HTERT RPE-1 (cell line): ENCODE measurements around the gene ARHGEF4.

Experiments used
- in situ Hi-C: fragments of 300-500 bp; cut with MboI; formaldehyde crosslinking; loops from 4 replicates; pipeline ENCODE4 v1.14.3; 2020; ENCODE audit warnings: low sequenced_read_pairs

The ARHGEF4 gene

GRCh38 chr2:130849896-130850787 is 13.4 kb downstream of the ARHGEF4 start:
- in situ Hi-C loops, result no loop called here

DNA sequence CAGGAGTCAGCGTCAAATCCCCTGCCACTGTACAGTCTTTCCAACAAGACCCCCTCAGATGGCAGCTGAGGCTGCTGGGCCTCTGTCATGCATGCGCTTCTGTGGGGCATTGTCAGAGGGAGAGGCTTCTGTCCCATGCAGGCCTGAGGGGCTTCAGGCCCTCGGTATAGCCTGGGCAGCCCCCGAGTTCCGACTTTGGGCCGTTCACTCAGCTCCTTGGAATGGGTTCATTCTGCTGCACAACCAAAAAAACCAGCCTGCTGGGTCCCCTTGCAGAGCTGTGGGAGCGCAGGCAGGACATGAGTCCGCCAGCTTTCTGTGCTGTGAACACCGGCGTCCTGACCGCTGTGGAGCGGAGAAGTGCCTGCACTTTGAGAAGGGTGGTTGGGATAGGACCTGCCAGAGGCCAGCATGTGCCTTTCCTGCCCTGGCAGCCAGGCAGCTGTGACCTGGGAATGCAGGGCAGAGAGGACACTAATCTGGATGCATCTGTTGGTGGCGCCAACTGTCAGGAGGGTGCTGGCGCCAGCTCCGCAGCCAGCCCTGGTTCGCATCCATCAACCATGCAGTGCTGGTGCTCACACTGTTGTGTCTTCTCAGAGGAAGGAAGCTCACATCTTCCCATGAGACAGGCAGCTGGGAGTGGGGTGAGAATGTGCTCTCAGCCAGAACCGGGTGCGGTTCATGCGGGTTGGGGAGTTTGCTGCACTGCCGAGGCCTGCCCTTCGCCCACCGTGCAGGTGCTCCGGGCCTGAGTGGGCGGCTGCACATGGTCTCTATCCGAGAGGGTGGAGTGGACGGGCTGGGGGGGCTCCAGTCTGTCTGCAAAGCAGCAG is 14.3 kb downstream of the ARHGEF4 start:
- in situ Hi-C loops, result no loop called here

- in situ Hi-C loops, result no loop called here
Measured at GRCh38 chr2:130851624-130852382, 15.1 kb downstream of the ARHGEF4 start.

- in situ Hi-C loops, result no loop called here
Measured at GRCh38 chr2:130852521-130853115, 15.9 kb downstream of the ARHGEF4 start.

DNA sequence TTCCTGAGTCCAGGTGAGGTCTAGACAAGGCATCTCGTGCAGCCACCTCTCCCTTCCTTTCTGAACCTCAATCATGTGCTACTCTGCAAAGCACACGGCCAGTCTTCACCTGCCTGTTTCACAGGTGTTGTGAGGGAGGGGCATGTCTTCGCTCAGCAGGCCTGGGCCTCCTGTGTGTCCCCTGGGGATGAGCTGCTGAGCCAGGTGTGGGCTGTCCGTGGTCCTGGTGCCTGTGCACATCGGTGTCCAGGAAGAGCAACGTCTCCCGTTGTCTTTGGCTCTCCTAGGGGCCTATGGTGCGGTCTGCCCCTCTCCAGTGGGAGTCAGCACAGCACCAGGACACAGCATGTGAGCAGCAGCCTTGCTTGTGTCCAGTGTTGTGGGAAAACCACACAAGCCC is 16.7 kb downstream of the ARHGEF4 start:
- in situ Hi-C loops, result no loop called here

GRCh38 chr2:130854301-130854700 is 17.6 kb downstream of the ARHGEF4 start:
- in situ Hi-C loops, result no loop called here

DNA sequence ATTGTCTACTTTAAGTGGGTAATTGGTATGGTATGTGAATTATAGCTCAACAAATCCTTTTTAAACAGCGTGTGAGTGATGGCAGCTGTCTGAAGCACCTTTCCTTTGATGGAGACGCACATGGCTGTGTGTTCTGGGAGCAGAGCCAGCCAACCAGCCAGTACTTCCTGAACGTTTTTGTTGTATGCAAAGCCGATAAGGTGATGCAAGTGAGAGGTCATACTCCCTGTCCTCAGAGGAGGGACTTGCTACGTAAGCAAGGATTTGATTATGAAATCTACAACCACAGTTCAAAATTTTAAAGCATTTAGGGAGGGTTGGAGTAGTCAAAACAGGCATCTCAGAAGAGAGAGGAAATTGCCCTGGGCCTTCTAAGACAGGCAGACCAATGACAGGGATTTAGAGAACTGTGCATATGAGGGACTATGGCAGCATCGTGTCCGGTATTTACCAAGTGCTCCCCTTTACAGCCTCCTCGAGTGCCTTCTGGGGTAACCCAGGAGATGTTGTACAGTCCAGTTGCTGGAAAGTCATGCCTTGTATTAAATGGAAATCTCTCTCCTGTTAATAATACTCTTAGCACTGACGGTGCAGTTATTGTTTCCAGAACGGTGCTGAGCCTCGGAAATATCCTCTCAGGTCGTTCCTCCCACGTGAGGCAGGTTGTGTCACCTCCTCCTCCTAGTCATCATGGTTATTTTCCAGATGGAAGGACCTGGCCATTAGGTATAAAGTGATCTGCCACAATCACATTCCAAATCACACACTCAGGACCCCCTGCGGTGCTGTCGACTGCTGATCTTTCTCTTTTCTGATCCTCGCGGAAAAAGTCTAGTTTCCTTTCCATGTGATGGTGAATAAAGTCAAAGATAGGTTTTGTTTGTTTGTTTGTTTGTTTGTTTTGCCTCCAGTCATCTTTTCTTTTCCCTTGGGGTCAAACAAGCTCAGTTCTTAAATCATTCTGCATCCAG is 28.4 kb downstream of the ARHGEF4 start:
- in situ Hi-C loops, result no loop called here

GRCh38 chr2:130869441-130870160 is 32.9 kb downstream of the ARHGEF4 start:
- in situ Hi-C loops, result no loop called here

GRCh38 chr2:130870161-130870485 is 33.4 kb downstream of the ARHGEF4 start:
- in situ Hi-C loops, result no loop called here

GRCh38 chr2:130870779-130871178 is 34.1 kb downstream of the ARHGEF4 start:
- in situ Hi-C loops, result no loop called here

GRCh38 chr2:130871843-130872740 is 35.4 kb downstream of the ARHGEF4 start:
- in situ Hi-C loops, result no loop called here

- in situ Hi-C loops, result no loop called here
Measured at GRCh38 chr2:130872741-130873125, 36.0 kb downstream of the ARHGEF4 start.

DNA sequence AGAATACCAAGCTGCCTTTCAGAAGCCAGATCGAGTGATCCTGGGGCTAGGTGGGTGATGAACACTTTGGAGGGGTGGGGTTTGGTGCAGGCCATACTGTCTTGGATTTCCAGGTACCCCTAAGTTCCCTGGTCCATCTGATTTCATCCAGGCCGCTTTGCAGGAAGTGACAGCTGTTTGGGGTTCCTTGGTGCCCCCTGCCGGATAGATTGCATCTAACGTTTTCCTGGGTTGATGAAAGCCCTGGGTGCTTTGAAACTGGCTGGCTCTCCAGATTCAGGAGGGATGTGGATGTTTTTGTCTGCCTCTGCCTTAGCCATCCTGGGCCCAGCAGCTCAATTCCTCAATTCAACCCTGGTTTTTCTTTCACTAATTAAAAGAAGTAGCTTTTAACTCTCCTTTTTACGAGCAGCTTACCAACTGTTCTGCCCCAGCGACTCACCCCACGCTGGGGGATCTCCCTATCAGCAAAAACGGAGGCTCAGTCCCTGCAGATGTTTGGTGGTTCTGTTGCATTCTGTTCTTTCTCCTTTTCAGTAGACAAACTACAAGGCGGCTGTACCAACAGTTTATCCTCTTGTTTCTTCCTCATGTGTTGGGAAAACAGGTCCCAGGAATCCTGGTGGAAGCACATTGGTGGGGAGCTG is 37.1 kb downstream of the ARHGEF4 start:
- in situ Hi-C loops, result no loop called here

DNA sequence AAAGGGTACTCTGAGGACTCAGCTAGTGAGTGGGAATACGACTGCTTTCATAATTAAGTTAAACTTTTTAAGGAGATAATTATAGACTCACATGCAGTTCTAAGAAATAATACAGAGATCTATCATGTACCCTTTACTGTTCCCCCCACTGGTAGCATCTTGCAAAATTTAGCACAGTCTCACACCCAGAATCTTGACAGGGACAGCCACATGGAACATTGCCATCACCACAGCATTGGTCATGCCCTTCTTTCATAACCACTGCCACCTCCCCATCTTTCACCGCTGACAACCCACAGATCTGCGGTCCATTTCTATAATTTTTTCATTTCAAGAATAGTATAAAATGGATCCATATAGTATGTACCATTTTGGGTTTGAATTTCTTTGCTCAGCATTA is 37.8 kb downstream of the ARHGEF4 start:
- in situ Hi-C loops, result no loop called here

DNA sequence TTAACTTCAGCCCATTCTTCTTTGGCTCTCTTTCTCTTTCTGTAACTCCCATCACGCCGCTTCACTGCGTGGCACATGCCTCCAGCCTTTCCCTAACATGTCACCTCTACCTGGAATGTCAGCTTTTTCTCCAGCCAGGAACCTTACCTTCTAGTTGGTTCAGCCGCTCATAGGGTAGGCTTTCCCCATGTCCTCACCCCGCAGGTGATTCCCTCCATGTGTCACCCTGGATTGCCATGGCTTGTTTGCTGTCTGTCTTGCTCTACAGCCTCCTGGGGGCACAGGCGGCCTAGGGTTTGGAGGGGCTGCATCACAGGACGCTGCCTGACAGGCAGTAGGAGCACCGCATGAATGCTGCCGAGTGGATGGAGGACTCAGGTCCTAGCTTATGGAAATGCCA is 39.2 kb downstream of the ARHGEF4 start:
- in situ Hi-C loops, result no loop called here

DNA sequence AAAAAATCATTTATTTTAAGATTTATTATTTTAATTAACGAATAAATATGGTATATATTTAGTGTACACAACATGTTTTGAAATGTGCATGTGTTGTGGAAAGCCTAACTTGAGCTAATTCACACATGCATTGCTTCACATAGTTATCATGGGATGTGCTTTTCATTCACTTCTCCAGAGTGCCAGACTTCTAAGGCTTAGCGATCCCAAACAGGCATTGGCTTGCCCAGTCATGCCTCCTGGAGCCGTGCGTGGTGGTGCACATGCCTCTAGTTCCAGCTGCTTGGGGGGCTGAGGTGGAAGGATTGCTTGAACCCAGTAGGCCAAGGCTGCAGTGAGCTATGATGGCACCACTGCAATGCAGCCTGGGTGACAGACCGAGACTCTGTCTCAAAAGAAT is 40.5 kb downstream of the ARHGEF4 start:
- in situ Hi-C loops, result no loop called here

DNA sequence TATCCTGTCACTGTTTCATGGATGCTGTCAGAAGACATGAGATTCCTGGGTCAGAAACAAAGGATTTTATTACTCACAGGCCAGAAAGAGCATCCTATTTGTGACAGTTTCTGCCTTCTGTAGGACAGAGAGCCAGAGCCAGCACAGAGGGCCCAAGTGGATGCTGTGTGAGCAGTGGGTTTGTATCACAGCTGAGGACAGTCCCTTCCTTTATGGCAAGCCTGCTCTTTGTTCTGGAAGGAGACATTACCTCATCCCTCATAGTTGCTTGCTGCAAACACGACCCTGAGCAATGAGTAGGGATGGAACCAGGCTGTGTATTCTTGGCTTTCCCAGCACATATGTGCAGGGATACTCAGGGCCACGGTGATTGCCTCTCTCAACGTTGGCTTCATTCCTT is 41.6 kb downstream of the ARHGEF4 start:
- in situ Hi-C loops, result no loop called here

DNA sequence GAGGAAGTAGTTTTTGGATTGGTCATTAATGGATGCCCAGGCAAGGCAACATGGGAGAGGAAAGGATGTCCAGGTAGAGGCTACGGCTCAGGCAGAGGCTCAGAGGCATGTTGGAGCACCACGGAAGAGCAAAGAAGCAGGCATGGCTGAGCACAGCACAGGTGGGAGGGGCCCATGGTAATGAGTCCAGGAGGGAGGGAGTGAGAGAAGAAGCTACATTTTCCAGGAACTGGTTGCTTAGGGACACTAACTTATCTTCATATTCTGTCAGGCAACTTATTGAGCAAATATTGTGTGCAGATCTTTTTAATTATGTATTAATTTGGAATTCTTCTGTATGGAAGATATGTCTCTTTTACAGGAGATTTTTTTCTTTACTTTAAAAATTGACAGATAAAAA is 42.2 kb downstream of the ARHGEF4 start:
- in situ Hi-C loops, result no loop called here
